NCI-H446 treated with DMSO at 0.1 percent for 48 hours (cell line): ENCODE data around the gene HHIPL1.

Experiments used
- DNase-seq: peaks from one replicate; lab custom pipeline; 2025; lab: John Stamatoyannopoulos, UW

Gene HHIPL1

DNA sequence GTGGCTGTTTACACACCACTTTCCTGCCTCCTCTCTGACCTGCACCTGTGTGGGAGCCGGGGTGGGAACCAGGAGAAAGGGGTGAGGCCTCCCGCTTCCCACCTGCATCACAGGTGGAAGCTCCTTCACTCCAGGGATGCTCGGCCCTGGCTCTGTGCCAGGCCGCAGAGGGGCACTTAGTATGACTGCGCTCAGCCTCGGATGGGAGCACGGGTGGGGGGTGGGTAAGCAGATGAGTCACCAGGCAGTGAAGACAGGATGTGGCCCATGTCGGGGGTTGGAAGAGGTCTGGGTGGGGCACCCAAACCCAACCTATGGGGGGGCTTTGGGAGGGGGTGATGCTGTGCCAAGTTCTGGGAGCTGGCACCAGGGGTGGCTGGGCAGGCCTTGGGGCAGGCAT is 31.7 kb downstream of the HHIPL1 start:
- no peak for DNase-seq

DNA sequence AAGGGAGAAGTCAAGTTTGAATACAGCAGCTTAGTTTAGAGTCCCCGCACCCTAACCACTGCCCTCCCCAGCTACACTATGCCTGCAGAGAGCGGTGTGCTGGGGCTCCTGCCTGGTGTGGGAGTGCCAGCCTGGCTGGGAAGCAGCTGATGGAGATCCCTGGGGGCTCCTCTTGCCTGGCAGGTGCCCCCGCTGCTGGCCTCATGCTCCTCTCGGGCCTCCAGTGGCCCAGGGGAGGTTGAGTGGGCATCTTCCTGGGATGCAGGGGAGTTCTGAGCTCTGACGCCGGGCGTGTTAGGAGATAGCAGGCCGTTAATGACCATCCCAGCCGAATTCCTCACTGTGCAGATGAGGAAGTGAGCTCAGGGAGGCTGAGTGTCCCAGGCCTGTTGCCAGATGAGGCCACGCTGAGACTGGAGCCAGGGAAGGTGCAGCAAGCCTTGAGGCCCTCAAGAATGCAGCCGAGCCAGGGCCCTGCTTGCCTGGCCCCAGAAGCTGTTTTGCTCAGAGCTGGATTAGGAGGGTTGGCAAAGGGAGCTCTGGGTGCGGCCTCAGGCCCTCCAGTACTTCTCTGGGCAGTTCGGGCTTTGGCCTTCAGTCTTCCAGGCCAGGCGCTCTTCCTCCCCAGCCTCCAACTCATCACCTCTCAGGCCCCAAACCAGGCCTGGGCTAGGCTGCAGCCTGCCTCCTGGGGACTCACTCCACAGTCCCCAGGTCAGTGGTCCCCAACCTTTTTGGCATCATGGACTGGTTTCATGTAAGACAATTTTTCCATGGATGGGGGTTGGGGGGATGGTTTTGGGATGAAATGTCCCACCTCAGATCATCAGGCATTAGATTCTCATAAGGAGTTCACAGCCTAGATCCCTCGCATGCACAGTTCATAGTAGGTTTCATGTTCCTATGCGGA is 32.6 kb downstream of the HHIPL1 start:
- DNase-seq = no peak

DNA sequence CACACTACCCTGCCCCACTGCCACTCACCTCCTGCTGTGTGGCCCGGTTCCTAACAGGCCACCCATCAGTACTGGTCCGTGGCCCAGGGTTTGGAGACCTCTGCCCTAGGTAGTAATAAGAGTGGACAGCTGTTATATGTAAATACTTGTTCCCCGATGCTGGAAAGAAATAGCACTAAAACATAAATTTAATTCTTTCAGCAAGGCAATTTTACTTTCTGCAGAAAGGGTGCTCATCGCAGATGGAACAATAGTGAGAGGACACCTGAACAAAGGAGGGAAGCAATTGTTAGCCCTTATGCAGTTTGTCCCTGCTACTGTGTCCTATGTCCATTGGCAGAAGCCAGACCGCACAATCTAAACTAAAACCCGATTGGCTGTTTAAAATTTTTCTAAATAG is 33.3 kb downstream of the HHIPL1 start:
- DNase-seq = no peak

DNA sequence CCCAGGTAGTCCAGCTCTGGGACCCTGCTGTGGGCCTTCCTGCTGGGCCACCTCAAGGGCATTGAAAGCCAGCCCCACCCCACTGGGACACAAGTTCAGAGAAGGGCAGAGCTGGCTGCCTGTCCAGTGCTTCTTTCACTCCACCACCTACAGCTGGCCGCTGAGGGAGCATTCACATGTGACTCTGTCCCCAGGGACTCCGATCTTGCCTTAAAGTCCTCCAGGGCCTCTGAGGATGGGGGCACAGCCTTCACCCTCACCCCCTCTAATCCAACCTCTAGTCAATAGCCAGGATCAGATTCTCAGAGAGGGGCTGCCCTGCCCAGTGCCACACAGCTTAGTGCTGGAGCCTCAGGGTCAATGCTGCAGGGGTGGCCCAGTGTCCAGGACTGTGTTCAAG is 34.2 kb downstream of the HHIPL1 start:
- DNase-seq = no peak

DNA sequence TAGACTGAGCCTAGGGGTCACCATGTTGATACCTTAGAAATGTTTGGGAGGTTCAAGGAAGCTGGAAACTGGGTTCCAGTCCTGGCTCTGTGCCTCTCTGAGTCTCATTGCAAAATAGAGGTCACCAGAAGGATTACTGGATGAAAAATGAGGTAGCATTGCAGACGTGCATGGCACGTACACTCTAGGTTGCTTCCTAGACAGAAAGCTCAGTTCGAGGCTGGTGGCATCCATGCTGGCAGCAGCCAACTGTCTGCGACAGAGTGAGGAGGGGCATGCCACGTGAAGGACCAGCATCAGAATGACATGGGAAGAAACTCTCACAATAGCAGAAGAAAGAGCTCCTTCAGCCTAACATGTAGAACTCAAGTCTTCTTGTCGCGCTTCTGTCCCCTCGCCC is 34.6 kb downstream of the HHIPL1 start:
- no peak for DNase-seq

DNA sequence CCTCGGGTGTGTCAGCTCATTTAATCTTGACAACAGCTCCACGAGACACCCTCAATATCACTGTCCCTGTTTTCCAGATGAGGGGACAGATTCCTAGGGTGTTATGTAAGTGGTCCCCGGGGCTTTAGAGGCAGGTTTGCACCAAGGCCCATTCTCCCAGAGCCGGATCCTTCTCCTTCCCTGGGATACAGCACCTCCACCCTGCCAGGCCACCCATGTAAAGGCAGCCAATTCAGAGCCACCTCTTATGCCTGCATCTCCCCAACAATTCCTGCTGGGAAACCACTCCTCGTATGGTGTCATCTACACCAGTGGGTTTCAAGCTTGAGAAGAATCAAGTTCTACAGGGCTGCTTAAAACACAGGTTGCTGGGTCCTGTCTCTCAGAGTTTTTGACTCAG is 35.1 kb downstream of the HHIPL1 start:
- DNase-seq = no peak

DNA sequence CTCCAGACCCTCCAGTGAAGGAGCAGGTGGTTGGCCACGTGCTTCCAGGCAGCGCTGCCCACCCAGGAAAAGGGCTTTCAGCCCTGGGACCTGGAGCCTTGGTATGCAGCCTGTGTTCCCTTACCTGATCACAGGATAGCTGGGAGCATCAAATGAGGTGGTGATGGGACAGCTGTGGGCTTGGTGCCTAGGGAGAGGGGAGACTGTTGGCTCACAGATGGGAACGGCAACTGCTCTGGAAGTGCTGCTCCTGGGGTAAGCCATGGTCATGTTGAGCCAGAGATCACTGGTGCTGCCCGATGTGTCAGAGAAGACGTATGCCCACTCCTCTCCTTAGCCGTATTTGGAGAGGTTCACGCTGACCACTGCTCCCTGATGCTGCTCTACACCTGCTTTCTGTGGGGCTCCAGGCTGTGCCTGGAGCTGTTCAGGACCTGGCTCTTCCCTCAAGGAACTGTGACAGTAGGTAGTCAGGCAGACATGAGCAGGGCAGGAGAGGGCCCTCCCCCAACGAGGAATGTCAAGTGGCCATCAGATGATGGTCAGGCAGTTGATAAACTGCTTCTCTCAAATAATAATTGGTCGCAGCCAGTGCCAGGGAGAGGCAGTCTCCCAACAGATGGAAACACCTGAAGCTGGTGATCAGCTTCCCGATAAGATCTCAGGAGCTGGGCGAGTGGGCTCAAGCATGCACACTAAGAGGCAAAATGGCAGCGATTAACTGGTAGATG is 36.3 kb downstream of the HHIPL1 start:
- DNase-seq = no peak

DNA sequence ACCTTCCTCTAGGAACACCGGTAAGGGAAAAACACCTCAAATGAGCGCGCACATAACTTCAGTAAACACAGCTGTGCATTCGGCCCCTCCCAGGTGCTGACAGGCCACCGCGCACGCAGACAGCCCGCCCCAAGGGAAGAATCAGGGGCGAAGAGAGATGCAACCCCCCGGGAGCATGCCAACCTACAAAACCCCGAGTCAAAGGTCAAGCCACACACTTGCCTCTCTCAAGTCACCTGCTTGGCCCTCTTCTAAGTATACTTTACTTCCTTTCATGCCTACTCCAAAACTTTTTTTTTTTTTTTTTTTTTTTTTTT is 36.9 kb downstream of the HHIPL1 start:
- DNase-seq = no peak

DNA sequence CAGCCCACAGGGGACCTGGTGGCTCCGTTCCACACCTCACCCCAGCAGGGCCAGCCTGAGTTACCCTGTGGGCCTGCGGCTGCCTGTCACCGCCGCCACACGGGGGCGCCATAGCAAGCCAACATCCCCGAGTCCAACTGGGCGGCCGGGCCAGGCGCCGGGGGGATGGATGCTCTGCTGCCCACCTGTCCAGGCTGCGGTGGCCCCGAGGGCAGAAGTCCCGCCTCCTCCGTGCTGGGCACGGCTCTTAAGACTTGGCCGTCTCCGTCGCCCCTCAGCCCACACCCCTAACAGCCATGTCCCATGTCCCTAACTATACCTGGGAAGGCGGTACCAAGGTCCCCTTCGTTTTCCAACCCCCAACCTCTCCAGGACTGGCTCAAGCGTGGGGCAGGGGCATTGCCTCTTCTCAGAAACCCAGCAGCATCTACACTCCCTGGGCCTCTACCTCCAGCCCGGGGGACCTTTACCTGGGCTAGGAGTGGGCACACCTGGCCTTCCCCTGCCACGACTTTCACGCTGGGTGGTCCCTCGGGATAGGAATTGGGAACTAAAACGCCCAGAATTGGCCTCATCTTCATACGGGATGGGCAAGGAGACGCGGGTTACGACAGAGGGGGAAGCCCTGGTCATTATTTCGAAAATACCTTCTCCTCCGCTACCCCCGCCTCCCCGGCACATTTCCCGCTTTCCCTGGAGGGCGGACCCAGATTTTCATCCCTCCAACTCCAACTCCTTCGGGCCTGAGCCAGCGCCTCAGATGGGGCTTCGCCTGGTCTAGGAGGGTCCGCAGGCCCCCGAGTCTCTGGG is 38.1 kb downstream of the HHIPL1 start:
- no peak for DNase-seq

DNA sequence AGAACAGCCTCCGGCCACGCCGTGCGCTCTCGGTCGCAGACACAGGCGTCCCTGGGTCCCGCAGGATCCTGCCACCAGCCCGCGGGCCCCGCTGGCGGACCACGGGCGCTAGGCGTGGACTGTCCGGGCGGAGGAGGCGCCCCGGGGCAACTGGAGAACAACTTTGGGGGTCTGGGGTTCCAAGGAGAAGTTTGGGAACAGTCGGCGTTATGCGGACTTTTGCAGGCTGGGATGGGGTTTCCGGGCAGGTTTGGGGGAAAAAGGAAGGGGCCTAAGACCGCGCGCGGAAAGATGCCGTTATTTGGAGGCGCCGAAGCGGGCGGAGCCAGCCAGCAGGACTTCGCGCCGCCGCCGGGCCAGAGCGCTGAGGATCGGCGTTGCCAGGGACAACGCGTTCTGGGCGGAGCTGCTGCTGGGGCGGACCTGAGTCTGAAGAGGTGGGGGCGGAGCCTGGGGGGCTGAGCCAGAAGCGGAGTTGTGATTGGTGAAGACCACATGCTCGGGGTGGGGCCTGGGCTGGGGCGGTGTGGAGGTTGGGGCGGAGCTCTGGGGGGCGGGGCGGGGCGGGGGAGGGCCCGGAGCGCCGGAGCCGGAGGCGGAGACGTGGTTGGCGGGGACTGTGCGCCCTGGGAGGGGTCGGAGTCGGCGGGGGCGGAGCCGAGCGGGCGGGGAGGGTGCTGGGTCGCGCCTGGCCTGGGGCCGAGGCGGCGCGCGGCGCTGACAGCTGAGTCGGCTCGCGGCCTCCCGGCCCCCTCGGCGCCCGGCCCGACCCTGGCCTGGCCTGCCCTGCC is 38.9 kb downstream of the HHIPL1 start, which contains the start of gene CYP46A1:
CYP46A1 (plus strand) TSS at position 680 of the 791 bp plus-strand sequence. CDS start 120 bp downstream, outside the sequence.
- DNase-seq = peak; percentile 98

DNA sequence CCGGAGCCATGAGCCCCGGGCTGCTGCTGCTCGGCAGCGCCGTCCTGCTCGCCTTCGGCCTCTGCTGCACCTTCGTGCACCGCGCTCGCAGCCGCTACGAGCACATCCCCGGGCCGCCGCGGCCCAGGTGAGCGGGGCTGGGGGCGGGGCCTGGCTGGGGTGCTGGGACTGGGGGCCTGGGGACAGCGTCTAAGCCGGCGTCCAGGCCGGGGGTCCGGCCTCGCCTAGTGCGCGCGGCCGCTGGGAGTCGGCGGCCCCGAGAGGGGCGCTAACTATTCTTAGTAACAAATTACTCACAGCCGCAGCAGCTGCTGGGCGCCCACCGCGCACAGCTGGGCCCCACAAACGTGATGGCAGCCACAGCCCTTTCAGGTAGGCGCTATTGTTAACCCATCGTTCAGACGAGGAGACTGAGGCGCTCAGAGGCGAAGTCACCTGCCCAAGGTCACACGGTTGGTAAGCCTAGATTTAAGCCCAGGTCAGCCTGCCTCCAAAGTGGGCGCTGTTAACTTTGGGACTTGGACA is 39.5 kb downstream of the HHIPL1 start:
- no peak for DNase-seq

DNA sequence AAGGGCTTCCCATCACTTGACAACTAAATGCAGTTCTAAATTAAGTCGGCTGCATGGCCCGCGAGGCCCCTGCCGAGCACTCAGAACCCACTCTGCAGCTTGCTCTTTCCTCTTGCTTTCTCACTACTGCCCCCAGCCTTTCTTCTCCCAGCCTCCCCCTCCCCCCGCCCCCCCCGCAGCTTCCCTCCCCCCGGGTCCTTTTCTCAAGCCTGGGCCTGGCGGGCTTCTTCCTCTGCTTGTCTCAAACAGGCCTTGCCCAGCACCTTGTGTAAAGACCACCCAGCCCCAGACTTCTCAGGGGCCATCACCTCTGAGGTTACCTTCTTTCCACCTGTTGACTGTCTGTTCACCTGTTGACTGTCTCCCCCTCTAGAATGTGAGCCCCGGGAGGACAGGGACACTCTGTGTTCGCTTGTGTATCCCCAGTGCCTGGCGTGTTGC is 40.2 kb downstream of the HHIPL1 start:
- no peak for DNase-seq

DNA sequence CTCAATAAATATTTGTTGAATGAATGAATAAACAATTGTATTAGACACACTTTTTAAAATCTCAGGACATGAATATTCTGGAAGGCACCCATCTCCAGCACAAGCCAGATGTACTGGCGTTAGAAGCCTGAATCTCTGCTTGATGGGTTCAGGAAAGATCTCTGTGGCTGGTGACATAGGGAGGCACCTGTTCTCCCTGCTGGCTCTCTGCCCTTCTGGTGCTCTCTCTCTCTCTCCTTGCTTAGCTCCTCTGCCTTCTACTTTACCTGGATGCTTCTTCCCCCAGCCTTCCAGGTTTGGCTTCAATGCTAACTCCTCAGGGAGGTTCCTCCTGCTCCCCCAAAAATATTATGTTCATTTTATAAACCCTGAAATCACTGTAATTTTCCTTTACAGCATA is 40.7 kb downstream of the HHIPL1 start:
- no peak for DNase-seq

DNA sequence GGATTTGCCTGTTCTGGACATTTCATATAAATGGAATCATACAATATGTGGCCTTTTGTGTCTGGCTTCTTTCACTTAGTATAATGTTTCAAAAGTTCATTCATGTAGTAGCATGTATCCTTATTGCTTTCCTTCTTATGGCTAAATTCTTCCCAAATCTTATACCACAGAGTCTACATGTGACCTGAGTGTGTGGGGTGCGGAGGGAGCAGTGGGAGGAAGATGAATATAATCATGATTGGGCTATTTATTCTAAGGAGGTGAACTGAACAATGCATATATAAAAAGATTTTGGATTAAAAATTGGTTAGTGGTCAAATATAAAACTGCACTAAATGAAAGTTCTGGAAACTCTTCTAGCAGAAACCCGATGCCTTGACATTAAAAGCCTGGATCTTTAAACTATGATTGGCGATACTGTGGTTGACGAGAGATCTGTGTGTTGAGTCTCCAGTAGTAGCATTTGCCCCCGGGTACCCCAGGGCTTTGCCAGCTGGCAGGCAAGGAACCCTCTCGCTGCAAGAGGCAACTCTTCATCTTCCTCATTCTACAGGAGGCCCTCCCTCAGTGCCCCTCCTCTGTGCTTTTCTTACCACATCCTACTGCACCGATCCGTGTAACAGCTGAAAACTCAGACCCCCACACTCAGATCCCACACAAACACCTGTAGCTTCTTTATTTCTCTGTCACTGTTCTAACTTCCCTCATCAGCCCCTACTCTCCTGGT is 41.8 kb downstream of the HHIPL1 start:
- DNase-seq = no peak

DNA sequence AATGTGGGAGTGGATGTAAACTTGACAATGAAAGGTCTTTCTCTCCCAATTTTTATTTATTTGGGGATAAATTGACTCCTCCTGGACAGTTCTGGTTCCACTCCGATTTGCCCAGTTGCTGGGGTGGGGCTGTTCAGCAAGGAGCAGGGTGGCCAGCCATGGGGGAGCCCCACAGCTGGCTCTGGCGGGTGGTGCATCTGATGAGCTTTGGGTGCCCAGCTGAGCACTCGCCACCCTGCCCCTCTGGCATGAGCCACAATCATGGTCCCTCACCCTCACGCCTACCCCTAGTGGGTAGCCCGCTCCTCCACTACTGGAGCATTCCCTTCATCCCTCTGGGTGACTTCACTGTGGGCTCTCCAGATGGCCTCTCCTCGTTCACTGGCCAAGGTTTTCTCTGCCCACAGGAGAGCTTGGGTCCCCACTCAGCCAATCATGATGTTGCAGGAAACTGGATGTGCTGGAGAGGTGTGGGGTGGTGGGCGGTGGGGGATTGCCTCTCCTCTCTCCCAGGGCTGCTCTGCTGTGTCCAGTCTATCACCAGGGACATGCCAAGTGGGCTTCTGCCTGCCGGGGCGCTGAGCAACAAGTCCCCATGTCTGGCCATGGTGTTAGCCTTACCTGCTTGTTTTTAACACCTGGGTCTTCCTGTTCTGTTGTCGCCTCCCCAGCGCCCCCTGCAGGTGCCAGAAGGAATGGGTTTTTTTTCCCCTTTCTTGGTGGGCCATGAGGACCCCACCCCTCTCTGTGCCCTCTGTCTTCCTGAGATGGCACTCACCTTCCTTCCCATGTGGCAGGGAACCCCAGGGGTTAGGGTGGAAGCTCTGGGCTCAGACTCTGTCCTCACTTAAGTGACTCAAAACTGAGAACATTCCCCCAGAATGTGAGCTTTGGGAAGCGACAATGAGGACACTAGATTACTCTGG is 42.6 kb downstream of the HHIPL1 start:
- DNase-seq = no peak

DNA sequence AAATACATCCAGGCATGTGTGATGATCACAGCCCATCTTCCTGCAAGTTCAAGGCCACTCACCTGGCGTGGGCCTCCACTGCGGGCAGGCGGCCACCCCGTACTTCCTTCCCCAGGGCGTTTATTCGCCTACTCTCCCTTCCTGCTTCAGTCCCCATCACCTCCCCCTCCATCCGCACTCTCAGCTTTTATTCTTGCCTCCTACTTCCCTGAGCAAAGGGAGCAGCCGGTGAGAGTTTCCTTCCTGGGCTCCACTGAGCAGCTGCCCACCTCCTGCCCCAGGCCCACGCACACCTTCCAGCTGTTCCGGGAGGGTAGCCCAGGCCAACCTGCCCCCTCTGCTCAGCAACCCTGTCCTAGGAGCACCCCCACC is 43.3 kb downstream of the HHIPL1 start:
- DNase-seq = no peak

DNA sequence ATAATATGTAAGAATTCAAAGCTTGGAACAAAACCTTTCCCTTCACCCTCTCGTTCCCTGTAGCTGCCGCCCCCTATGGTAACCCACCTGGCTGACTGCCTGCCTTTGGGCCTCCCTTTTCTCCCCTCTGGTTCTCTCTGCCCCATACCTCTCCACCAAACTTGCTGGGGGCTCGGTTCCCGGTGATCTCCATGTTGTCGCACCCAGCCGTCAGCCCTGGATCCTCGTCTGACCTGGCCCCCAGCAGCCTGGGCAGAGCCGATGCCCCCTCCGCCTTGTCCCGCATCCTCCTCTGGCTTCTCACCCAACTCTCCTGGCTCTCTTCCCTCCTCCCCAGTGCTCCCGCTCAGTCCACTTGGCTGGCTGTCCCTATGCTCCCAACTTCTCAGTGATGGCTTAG is 43.7 kb downstream of the HHIPL1 start:
- no peak for DNase-seq

DNA sequence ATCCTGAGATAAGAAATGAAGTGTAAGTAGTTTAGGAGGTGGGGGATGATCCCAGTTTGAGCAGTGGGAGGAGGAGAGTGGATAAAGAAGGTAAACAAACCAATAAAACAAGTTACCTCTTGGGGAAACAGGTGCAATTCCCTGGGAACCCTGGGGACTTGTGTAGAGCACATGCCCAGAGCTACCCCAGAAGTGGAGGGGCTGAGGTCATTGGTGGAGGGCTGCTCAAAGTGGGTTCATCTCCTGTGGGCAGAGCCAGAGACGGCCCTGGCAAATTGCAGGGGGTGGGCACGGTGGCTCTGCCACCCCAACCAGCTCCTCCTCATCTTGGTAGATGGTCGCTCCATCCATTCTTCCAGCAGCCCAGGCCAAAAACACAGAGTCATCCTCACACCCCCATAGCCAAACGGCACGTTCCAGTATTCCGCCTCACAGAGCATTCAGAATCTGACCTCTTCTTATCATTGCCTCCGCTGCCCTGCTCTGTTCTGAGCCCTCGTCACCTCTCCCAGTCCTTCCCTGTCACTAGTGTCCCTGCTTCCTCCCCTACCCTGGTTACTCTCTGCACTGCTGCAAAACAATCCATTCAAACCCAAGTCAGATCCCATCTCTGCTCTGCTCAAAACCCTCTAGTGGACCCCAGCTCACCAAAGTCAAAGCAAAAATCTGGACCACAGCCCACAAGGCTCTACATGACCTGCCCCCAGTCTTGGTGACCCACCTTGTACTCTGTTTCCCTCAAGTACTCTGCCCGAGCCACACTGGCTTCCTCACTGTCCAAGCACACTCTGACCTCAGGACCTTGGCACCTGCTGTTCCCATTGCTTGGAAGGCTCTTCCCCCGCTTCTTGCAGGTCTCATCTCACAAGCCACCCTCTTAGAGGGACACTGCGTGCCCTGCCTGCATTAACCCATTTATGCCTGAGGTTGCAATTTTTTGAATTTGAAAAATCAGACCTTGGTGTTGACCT is 44.6 kb downstream of the HHIPL1 start:
- no peak for DNase-seq

DNA sequence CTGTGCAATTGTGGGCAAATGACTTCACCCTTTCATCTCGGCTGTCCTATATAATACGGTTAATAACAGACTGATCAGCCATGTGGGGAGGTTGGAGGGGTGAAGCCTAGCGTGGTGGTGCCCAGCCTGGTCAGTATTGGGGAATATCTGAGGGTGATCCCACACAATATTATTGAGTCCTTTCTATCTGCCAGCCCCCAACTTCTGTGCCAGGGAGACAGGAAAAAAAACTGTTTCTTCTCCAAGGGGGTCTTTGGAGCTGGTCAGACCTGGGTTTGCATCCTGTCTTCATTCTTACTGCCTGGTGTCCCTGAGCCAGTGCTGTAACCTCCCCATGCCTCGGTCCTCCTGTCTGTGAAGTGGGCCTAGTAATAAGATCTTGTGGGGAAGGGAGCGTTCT is 45.7 kb downstream of the HHIPL1 start:
- DNase-seq = no peak
